Uterus (tissue), 2 donors: ENCODE results near the gene IQCF5.

ENCODE experiments used
- POLR2A ChIP-seq, 2 donors: fragments of 450-650 bp; IDR thresholded peaks; one replicate each; pipeline ENCODE4 v1.6.1; 2016; ENCODE audit warnings: antibody characterized with exemption in 2 of 2, mild to moderate bottlenecking in 1 of 2, moderate library complexity in 1 of 2
- TF ChIP-seq, protein P1 (sequence below), 4 experiments: fragments of 200-600 bp in 2 of 4; fragments of 450-650 bp in 2 of 4; sonication (generic) in 2 of 4; IDR thresholded peaks; one replicate each; pipeline ENCODE4 v1.5.1; 2016 to 2019; ENCODE audit warnings: antibody characterized with exemption in 4 of 4, mild to moderate bottlenecking in 2 of 4, moderate library complexity in 1 of 4

DNA sequence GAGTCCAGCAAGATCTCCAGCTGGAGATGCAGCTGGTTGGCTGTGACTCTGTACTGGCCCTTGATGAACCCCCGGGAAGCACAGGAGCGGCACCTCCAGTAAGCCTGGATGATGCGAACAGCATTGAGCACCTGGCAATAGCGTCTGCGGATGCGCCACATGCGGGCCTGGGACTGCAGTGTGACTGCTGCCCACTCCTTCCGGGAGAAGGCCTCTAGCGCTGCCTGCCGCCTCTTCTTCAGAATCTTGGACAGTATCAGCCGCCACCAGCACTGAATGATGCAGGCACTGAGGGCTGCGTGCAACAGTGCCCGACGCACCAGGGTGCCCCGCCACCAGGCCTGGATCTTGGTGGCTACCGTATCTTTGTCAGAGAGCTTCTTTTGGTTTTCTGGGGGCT is 19.5 kb upstream of the IQCF5 start:
- TF ChIP-seq, protein P1, sequence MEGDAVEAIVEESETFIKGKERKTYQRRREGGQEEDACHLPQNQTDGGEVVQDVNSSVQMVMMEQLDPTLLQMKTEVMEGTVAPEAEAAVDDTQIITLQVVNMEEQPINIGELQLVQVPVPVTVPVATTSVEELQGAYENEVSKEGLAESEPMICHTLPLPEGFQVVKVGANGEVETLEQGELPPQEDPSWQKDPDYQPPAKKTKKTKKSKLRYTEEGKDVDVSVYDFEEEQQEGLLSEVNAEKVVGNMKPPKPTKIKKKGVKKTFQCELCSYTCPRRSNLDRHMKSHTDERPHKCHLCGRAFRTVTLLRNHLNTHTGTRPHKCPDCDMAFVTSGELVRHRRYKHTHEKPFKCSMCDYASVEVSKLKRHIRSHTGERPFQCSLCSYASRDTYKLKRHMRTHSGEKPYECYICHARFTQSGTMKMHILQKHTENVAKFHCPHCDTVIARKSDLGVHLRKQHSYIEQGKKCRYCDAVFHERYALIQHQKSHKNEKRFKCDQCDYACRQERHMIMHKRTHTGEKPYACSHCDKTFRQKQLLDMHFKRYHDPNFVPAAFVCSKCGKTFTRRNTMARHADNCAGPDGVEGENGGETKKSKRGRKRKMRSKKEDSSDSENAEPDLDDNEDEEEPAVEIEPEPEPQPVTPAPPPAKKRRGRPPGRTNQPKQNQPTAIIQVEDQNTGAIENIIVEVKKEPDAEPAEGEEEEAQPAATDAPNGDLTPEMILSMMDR (IDR thresholded peaks at IDR 0.05): no peak
- no peak for TF ChIP-seq POLR2A (IDR thresholded peaks at IDR 0.05)
